HG03469 (cell line): ENCODE data around the gene DMRTC2.

ENCODE experiments used
- ATAC-seq: cut with Tn5 transposase; IDR thresholded peaks from one replicate; pipeline ENCODE4 v1.9.1; 2021; ENCODE audit warnings: mild to moderate bottlenecking, moderate library complexity, moderate number of reproducible peaks; ENCODE audit not compliant: unreplicated experiment

The DMRTC2 gene

DNA sequence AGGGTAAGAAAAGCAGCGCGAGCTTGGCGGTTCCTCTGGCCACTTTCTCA, at the start of gene DMRTC2:
TSS of gene DMRTC2 (plus strand) at position 42 of the 50 bp plus-strand sequence. CDS start 2,387 bp downstream, outside the sequence.
- ATAC-seq, result no peak

DNA sequence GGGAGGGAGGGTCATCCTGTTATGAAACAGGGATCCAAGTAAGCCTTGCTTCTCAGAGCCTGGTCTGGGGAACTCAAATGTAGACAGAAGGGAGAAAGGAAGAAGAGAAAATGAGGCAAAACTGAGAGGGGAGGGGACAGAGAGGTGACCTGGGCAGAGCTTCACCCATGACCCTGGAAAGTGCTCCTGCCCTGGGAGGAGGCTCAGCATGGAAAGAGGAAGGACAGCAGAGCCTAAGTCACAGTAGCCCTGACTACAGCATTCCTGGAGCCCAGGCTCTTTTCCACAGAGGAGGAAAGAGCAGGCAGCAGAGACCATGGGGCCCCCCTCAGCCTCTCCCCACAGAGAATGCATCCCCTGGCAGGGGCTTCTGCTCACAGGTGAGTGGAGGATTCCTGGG, 48.5 kb upstream of the DMRTC2 start, which contains the start of gene CEACAM3:
TSS of gene CEACAM3 (plus strand) at position 226 of the 400 bp plus-strand sequence. CDS start at position 317, 91 bp downstream.
- ATAC-seq, result no peak

- ATAC-seq, result no peak
Observed at GRCh38 chr19:41796901-41797300, 47.9 kb upstream of the DMRTC2 start.

GRCh38 chr19:41799444-41800000, 45.3 kb upstream of the DMRTC2 start:
- ATAC-seq, result no peak

DNA sequence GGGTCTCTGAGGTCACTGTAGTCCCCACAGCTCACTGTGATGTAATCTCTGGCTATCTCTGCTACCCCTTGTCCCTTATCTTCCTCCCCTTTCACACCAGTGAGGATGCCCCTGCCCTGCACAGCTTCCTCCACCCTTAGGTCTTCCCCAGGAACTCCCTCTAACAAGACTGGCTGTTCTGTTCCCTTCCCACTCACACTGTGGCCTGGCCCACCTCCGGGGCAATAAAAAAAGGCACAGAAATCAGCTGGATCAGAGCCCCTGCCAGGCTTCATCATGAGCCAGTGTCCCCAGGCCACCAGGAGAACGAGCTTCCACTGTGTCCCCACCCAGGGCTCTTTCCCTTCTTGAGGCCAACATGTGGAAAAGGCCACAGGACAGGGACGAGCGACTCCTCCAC, 43.8 kb upstream of the DMRTC2 start:
- ATAC-seq, result no peak

DNA sequence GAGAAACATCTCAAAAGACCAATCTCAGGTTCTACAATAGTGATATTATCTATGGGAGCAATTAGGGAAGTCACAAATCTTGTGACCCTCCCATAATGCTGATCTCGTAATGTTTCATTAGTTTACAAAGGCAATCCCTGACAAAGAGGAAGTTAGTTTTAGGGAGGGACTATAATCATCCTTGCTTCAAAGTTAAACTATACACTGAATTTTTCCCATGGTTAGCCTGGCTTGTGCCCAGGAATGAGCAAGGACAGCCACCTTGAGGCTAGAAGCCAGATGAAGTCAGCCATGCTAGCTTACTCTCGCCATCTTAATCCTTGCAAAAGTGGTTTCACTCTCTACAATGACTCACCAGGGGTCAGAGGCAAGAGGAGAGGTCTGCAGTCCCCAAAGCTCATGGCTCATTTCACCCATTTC, 43.0 kb upstream of the DMRTC2 start:
- no peak for ATAC-seq

DNA sequence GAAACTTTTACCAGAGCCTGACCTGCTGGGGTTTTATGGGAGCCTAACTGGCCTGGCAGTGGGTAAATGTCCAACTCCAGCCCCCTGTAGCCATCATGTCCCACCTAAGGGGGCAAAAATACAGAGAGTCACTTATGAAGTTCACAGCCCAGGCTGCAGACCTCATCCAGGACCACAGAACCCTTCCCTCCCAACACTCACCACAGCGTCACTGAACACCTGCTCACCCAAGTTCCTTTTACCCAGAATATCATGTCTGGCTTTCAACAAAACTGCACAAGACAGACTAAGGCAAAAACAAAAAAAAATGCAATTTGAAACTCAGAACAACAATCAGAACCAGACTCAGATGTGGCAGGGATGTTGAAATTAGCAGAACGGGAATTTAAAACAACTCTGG, 42.1 kb upstream of the DMRTC2 start:
- ATAC-seq, result no peak

DNA sequence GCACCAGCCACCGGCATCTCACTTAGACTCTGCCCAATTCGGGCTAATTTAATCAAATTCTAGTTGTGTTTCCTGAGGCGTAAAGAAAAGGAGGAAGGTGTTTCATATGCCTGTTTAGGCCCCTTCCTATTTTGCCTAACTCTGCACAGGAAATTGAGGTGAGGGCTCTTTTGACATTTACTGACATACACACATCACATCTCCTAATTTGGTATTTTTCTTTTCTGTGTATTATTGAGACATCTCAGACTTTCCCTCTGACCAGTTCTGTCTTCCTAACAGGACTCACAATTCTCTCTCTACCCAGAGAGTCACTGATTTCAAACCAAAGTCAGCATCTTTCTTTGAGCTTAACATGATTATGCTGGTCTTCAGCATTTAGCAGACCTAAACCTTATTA, 40.5 kb upstream of the DMRTC2 start:
- no peak for ATAC-seq

DNA sequence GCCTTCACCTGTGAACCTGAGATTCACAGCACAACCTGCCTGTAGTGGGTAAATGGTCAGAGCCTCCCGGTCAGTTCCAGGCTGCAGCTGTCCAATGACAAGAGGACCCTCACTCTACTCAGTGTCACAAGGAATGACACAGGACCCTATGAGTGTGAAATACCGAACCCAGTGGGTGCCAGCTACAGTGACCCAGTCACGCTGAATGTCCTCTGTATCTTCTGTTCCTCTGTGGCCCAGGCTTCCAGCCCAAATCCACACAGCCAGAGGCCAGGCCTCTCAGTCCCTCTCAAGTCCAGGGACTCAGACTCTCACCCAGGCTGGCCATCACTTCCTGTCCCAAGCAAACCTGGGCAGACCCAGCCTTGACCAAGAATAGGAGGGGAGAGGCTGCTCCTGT, 37.7 kb upstream of the DMRTC2 start:
- ATAC-seq, result no peak

DNA sequence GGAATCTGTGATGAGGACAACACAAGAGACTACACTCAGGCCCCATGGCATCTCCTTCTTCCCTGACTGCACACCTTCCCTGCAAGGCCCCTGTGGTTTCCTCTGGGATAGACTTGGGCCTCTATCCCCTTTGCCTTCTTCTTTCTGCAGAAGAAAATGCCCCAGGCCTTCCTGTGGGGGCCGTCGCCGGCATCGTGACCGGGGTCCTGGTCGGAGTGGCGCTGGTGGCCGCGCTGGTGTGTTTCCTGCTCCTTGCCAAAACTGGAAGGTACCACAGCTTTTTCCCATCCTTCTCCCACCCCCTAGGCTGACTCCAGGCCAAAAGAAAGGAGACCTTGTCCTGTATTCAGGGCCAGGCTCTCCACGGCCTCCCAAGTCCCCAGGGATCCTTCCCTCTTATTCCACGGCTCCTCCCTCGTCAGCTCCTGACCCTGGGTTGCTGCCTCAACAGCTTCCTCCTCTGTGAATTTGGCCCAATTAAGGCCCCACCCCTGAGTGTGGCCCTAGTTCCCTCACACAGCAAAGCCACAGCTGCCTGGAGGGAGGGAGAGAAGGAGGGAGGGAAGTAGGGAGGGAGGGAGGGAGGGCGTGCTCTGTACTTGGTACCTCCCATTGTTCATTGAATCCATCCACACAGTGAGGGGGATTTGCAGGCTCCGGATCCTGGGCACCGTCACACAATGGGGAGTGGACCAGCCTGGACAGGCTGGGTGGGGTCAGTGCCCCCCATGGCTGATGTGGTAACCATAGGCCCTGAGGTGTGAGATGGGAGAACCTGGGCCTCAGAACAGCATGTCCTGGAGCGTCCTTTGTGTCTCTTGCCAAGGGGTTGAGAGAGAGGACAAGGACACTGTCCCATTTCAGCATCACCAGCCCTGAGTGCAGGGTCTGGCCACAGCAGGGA, 35.9 kb upstream of the DMRTC2 start:
- no peak for ATAC-seq

DNA sequence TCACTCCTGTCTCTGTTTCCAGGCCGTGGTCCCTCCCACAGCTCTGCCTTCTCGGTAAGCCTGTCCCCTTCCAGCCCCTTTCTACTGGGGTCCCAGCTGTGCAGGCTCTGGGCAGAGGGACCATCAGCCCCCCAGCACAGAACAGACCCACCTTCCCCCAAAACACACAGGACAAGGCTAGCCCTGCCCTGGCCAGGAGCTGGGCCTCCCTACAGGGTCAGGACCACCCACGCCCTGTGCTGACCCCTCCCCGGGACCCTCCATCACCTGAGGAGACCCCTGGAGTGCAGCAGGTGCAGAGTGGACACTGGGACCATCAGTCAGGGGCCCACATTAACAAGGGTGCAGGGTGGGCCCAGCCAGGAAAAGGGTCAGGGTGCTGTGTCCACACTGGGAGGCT, 34.5 kb upstream of the DMRTC2 start:
- no peak for ATAC-seq

DNA sequence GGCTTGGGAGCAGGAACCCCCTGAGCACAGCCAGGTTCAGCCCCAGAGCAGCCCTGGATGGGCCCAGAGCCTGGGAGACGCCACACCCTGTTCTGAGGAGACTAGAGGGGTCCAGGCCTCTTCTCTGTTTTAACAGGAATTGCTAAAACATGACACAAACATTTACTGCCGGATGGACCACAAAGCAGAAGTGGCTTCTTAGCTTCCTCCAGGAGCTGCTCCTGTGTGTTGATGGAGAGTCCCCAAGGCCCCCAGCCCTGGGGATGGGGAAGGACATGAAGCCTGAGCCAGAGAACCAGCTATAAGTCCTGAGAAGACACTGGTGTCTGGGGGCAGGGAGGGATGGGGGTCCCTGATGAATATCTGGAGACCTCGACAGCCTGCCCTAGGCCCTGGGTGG, 33.8 kb upstream of the DMRTC2 start:
- no peak for ATAC-seq

GRCh38 chr19:41811981-41812380, 32.9 kb upstream of the DMRTC2 start:
- no peak for ATAC-seq

GRCh38 chr19:41813911-41814310, 30.9 kb upstream of the DMRTC2 start:
- no peak for ATAC-seq

- ATAC-seq, result no peak
Observed at GRCh38 chr19:41815301-41815700, 29.5 kb upstream of the DMRTC2 start.

DNA sequence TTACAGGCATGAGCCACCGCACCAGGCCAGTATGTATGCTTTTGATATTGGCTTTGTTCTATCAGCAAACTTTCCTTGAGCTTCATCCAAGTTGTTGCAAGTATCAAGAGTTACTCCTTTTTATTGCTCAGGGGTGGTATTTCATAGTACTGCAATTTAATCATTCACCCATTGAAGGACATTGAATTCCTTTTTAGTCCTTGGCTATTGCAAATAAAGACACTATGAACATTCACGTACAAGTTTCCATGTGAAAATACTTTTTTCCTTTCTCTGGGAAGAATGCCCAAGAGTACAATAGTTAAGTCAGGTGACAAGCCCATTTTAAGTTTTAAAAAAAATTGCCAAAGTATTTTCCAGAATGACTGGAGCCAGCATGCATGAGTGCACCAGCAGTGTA, 28.1 kb upstream of the DMRTC2 start:
- ATAC-seq, result no peak

GRCh38 chr19:41821003-41821735, 23.7 kb upstream of the DMRTC2 start:
- no peak for ATAC-seq

- ATAC-seq, result no peak
Observed at GRCh38 chr19:41837981-41838708, 6.7 kb upstream of the DMRTC2 start.

GRCh38 chr19:41839211-41839610, 5.6 kb upstream of the DMRTC2 start:
- no peak for ATAC-seq

- no peak for ATAC-seq
Observed at GRCh38 chr19:41843371-41843770, 1.5 kb upstream of the DMRTC2 start.

DNA sequence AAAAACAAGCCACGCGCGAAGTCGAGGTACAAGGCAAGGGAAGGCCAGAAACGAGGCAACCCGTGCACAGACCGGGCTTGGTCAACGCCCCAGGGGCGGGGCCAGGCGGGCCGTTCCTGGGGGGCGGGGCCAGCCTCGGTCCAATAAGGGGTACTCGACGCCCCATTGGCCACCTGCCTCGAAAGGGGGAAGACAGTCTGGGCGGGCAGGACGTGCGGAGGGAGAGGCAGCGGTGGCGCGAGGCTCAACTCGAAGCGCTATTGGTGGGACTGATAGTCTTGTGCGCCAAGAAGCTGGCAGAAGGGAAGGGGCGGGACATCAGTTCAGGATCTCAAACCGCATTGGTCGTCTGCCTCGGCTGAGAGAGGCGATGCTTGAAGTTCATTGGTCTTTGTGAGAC, 241 bp upstream of the DMRTC2 start, which contains the start of gene LYPD4:
TSS of gene LYPD4 (minus strand) at position 83 of the 400 bp plus-strand sequence. CDS start 5,398 bp downstream, outside the sequence.
- no peak for ATAC-seq
